T-helper 17 cell (primary cell): ENCODE data around the gene F8A1. TPM values are rescaled to one million over a fixed set of nuclear protein-coding genes. Genes with fewer than 3 reads are reported as not detected.
"Not testable (repeated sequence)": the region's sequence is repeated elsewhere in the genome, so short reads cannot be mapped to it uniquely, and the experiment has no call there.

Experiments
- ATAC-seq: fragments of 150-1000 bp; cut with Tn5 transposase; 2 replicates; pipeline ENCODE4 v1.10.0; 2021; ENCODE audit warnings: mild to moderate bottlenecking, moderate library complexity
- DNase-seq, 3 donors: peaks; one replicate each; pipeline versions ENCODE4 v3.0.0 to v3.0.0-alpha.2; 2020 to 2021
- H3K9me3 ChIP-seq: one replicate; pipeline ENCODE4 v1.7.0; 2013; ENCODE audit warnings: low read length, mild to moderate bottlenecking; ENCODE audit not compliant: control insufficient read depth, poor library complexity, severe bottlenecking
- H3K27ac Mint-ChIP-seq: one replicate; pipeline ENCODE4 v1.8.0; 2022; ENCODE audit warnings: mild to moderate bottlenecking, moderate library complexity, mixed read lengths
- H3K27me3 Mint-ChIP-seq: one replicate; pipeline ENCODE4 v1.8.0; 2022; ENCODE audit warnings: mixed read lengths
- H3K36me3 Mint-ChIP-seq: one replicate; pipeline ENCODE4 v1.8.0; 2022; ENCODE audit warnings: low read depth, mixed read lengths
- H3K4me1 Mint-ChIP-seq: one replicate; pipeline ENCODE4 v1.8.0; 2022; ENCODE audit warnings: mild to moderate bottlenecking, mixed read lengths
- H3K4me3 Mint-ChIP-seq: one replicate; pipeline ENCODE4 v1.8.0; 2022; ENCODE audit warnings: mild to moderate bottlenecking, moderate library complexity, mixed read lengths
- total RNA-seq, 4 donors: library from RNA in 2 of 4; stranded (reverse) in 2 of 4; gene quantifications; one replicate each; pipeline ENCODE4 v1.2.3 and lab custom pipeline; 2022 to 2026

The F8A1 gene
- total RNA-seq: 10 to 100 TPM; 18.0 to 19.0 TPM

- H3K4me1 Mint-ChIP-seq, H3K4me3 Mint-ChIP-seq, H3K27ac Mint-ChIP-seq, H3K27me3 Mint-ChIP-seq, H3K36me3 Mint-ChIP-seq, H3K9me3 ChIP-seq: not testable (repeated sequence)
- ATAC-seq: peak; percentile 75
- peak in 1 of 3 donors; percentile 29 for DNase-seq
Measured at GRCh38 chrX:154886069-154886788, at the start of gene F8A1. TSS of gene F8A1 (plus strand) at chrX:154886355. CDS start at chrX:154886375, 20 bp downstream.

GRCh38 chrX:154840856-154841255 is 45.3 kb upstream of the F8A1 start:
- peak; percentile 48 for ATAC-seq
- H3K27ac Mint-ChIP-seq: no peak overlapping the region
- H3K4me1 Mint-ChIP-seq: no peaks in the 10 kb centered on the region
- no peaks in the 10 kb centered on the region for H3K36me3 Mint-ChIP-seq
- no peak for DNase-seq
- H3K27me3 Mint-ChIP-seq: no peaks in the 10 kb centered on the region
- no peaks in the 10 kb centered on the region for H3K9me3 ChIP-seq
- no peak overlapping the region for H3K4me3 Mint-ChIP-seq

GRCh38 chrX:154850957-154851611 is 35.1 kb upstream of the F8A1 start:
- no peak overlapping the region for H3K27ac Mint-ChIP-seq
- H3K4me3 Mint-ChIP-seq: no peak overlapping the region
- H3K9me3 ChIP-seq: no peaks in the 10 kb centered on the region
- no peaks in the 10 kb centered on the region for H3K27me3 Mint-ChIP-seq
- ATAC-seq: no peak
- DNase-seq: no peak
- H3K36me3 Mint-ChIP-seq: no peaks in the 10 kb centered on the region
- H3K4me1 Mint-ChIP-seq: no peaks in the 10 kb centered on the region

GRCh38 chrX:154855256-154855655 is 30.9 kb upstream of the F8A1 start:
- Mint-ChIP-seq H3K27me3 (no peaks in the 10 kb centered on the region), H3K4me1 (no peaks in the 10 kb centered on the region)
- no peak for DNase-seq

GRCh38 chrX:154868522-154868921 is 17.6 kb upstream of the F8A1 start:
- not testable (repeated sequence) for ATAC-seq, H3K27me3 Mint-ChIP-seq, DNase-seq

More at GRCh38 chrX:154855256-154855655, 30.9 kb upstream of the F8A1 start:
- ATAC-seq: no peak
- H3K4me3 Mint-ChIP-seq: no peak overlapping the region
- no peak overlapping the region for H3K27ac Mint-ChIP-seq
- H3K9me3 ChIP-seq: no peaks in the 10 kb centered on the region
- H3K36me3 Mint-ChIP-seq: no peaks in the 10 kb centered on the region

GRCh38 chrX:154873329-154873728 is 12.8 kb upstream of the F8A1 start:
- Mint-ChIP-seq H3K4me3 (no peak overlapping the region), H3K27me3 (no peaks in the 10 kb centered on the region), H3K4me1 (no peaks in the 10 kb centered on the region), H3K27ac (no peak overlapping the region), H3K36me3 (no peaks in the 10 kb centered on the region)
- ATAC-seq (no peak), DNase-seq (no peak)
- no peaks in the 10 kb centered on the region for H3K9me3 ChIP-seq

More at GRCh38 chrX:154868522-154868921, 17.6 kb upstream of the F8A1 start:
- H3K27ac Mint-ChIP-seq, H3K9me3 ChIP-seq, H3K4me1 Mint-ChIP-seq, H3K36me3 Mint-ChIP-seq, H3K4me3 Mint-ChIP-seq: not testable (repeated sequence)

- not testable (repeated sequence) for H3K27me3 Mint-ChIP-seq, H3K4me3 Mint-ChIP-seq, H3K27ac Mint-ChIP-seq, H3K36me3 Mint-ChIP-seq, ATAC-seq, H3K4me1 Mint-ChIP-seq, H3K9me3 ChIP-seq, DNase-seq
Measured at GRCh38 chrX:154884069-154884468, 2.1 kb upstream of the F8A1 start.

- H3K4me3 Mint-ChIP-seq, H3K27me3 Mint-ChIP-seq, H3K27ac Mint-ChIP-seq, ATAC-seq, H3K4me1 Mint-ChIP-seq, DNase-seq, H3K36me3 Mint-ChIP-seq, H3K9me3 ChIP-seq: not testable (repeated sequence)
Measured at GRCh38 chrX:154885057-154885456, 1.1 kb upstream of the F8A1 start.

- not testable (repeated sequence) for H3K9me3 ChIP-seq, DNase-seq, H3K36me3 Mint-ChIP-seq, H3K27me3 Mint-ChIP-seq, ATAC-seq, H3K4me3 Mint-ChIP-seq, H3K4me1 Mint-ChIP-seq, H3K27ac Mint-ChIP-seq
Measured at GRCh38 chrX:154885549-154885948, 606 bp upstream of the F8A1 start.

- not testable (repeated sequence) for H3K27me3 Mint-ChIP-seq, H3K27ac Mint-ChIP-seq, DNase-seq, H3K9me3 ChIP-seq, H3K36me3 Mint-ChIP-seq, H3K4me3 Mint-ChIP-seq, H3K4me1 Mint-ChIP-seq
- ATAC-seq: peak; percentile 74
Measured at GRCh38 chrX:154886789-154887221, 650 bp downstream of the F8A1 start.

- Mint-ChIP-seq H3K27ac (no peak overlapping the region), H3K27me3 (no peaks in the 10 kb centered on the region), H3K36me3 (no peaks in the 10 kb centered on the region), H3K4me1 (peaks cover 9% of the 10 kb centered on the region), H3K4me3 (no peak overlapping the region)
- no peaks in the 10 kb centered on the region for H3K9me3 ChIP-seq
- DNase-seq (no peak), ATAC-seq (no peak)
Measured at GRCh38 chrX:154890990-154891639, 5.0 kb downstream of the F8A1 start.

- H3K9me3 ChIP-seq: peaks cover 2% of the 10 kb centered on the region
- ATAC-seq (no peak), DNase-seq (no peak)
- Mint-ChIP-seq H3K36me3 (no peaks in the 10 kb centered on the region), H3K4me1 (peaks cover 9% of the 10 kb centered on the region), H3K27me3 (no peaks in the 10 kb centered on the region), H3K4me3 (no peak overlapping the region), H3K27ac (no peak overlapping the region)
Measured at GRCh38 chrX:154892296-154892695, 6.1 kb downstream of the F8A1 start.

- ATAC-seq: no peak
- no peaks in the 10 kb centered on the region for H3K4me1 Mint-ChIP-seq
Measured at GRCh38 chrX:154900323-154900722, 14.2 kb downstream of the F8A1 start.

More at GRCh38 chrX:154900323-154900722, 14.2 kb downstream of the F8A1 start:
- no peaks in the 10 kb centered on the region for H3K36me3 Mint-ChIP-seq
- no peaks in the 10 kb centered on the region for H3K27me3 Mint-ChIP-seq
- DNase-seq: no peak
- H3K9me3 ChIP-seq: peaks cover 2% of the 10 kb centered on the region
- H3K27ac Mint-ChIP-seq: no peak overlapping the region
- no peak overlapping the region for H3K4me3 Mint-ChIP-seq
